MM.1S (cell line): Measurements from ENCODE around the gene SNRPD3.

Experiments used
- DNase-seq: peaks from one replicate; pipeline ENCODE4 v3.0.0-alpha.2; 2015
- H2AFZ ChIP-seq: fragments of 300-600 bp; sonication (generic); 2 replicates; pipeline ENCODE4 v1.6.0; 2016; ENCODE audit warnings: antibody characterized with exemption, low read length
- H3F3A ChIP-seq: fragments of 300-600 bp; sonication (generic); 2 replicates; pipeline ENCODE4 v1.6.1; 2016; ENCODE audit warnings: mild to moderate bottlenecking, antibody characterized with exemption, low read length, moderate library complexity, mixed read lengths; ENCODE audit not compliant: insufficient read depth
- H3K27ac ChIP-seq: fragments of 300-600 bp; sonication (generic); 2 replicates; pipeline ENCODE4 v1.5.1; 2016; ENCODE audit warnings: mild to moderate bottlenecking, low read length
- H3K27me3 ChIP-seq: fragments of 300-600 bp; sonication (generic); replicated peaks from 2 replicates; pipeline ENCODE4 v1.6.0; 2016; ENCODE audit warnings: low read length; ENCODE audit not compliant: insufficient read depth
- H3K36me3 ChIP-seq: fragments of 300-600 bp; sonication (generic); replicated peaks from 2 replicates; pipeline ENCODE4 v1.6.1; 2016; ENCODE audit warnings: mild to moderate bottlenecking, low read length, mixed read lengths; ENCODE audit not compliant: insufficient read depth
- H3K4me1 ChIP-seq: fragments of 300-600 bp; sonication (generic); 2 replicates; pipeline ENCODE4 v1.6.1; 2016; ENCODE audit warnings: low read length, mixed read lengths
- H3K4me2 ChIP-seq: fragments of 300-600 bp; sonication (generic); 2 replicates; pipeline ENCODE4 v1.6.0; 2016; ENCODE audit warnings: low read depth, low read length
- H3K4me3 ChIP-seq: fragments of 300-600 bp; sonication (generic); 2 replicates; pipeline ENCODE4 v1.5.1; 2016; ENCODE audit warnings: low read length, mixed read lengths
- H3K79me2 ChIP-seq: fragments of 300-600 bp; sonication (generic); 2 replicates; pipeline ENCODE4 v1.6.1; 2016; ENCODE audit warnings: mixed run types, low read length, mixed read lengths
- H3K9ac ChIP-seq: fragments of 300-600 bp; sonication (generic); 2 replicates; pipeline ENCODE4 v1.6.1; 2016; ENCODE audit warnings: low read length, mixed read lengths
- H3K9me2 ChIP-seq: fragments of 300-600 bp; sonication (generic); replicated peaks from 2 replicates; pipeline ENCODE4 v1.6.1; 2016; ENCODE audit warnings: mild to moderate bottlenecking, low read length, mixed read lengths; ENCODE audit not compliant: insufficient read depth
- H3K9me3 ChIP-seq: fragments of 300-600 bp; sonication (generic); replicated peaks from 2 replicates; pipeline ENCODE4 v1.6.1; 2016; ENCODE audit warnings: mild to moderate bottlenecking, low read length, mixed read lengths; ENCODE audit not compliant: insufficient read depth
- H4K20me1 ChIP-seq: fragments of 300-600 bp; sonication (generic); 2 replicates; pipeline ENCODE4 v1.6.1; 2016; ENCODE audit warnings: mild to moderate bottlenecking, low read length, moderate library complexity, mixed read lengths; ENCODE audit not compliant: insufficient read depth
- EZH2 ChIP-seq: fragments of 300-600 bp; sonication (generic); optimal IDR thresholded peaks from 2 replicates; pipeline ENCODE3; 2017; ENCODE audit warnings: low read depth, mild to moderate bottlenecking, antibody characterized with exemption, low read length, mixed read lengths
- EZH2phosphoT487 ChIP-seq: fragments of 300-600 bp; sonication (generic); IDR thresholded peaks from 2 replicates; pipeline ENCODE4 v1.6.1; 2018; ENCODE audit warnings: antibody characterized with exemption, low read length
- TF ChIP-seq, protein P1 (sequence below): fragments of 300-600 bp; sonication (generic); IDR thresholded peaks from 2 replicates; pipeline ENCODE4 v1.5.1; 2016; ENCODE audit warnings: antibody characterized with exemption, low read length, mixed read lengths

SNRPD3 gene

DNA sequence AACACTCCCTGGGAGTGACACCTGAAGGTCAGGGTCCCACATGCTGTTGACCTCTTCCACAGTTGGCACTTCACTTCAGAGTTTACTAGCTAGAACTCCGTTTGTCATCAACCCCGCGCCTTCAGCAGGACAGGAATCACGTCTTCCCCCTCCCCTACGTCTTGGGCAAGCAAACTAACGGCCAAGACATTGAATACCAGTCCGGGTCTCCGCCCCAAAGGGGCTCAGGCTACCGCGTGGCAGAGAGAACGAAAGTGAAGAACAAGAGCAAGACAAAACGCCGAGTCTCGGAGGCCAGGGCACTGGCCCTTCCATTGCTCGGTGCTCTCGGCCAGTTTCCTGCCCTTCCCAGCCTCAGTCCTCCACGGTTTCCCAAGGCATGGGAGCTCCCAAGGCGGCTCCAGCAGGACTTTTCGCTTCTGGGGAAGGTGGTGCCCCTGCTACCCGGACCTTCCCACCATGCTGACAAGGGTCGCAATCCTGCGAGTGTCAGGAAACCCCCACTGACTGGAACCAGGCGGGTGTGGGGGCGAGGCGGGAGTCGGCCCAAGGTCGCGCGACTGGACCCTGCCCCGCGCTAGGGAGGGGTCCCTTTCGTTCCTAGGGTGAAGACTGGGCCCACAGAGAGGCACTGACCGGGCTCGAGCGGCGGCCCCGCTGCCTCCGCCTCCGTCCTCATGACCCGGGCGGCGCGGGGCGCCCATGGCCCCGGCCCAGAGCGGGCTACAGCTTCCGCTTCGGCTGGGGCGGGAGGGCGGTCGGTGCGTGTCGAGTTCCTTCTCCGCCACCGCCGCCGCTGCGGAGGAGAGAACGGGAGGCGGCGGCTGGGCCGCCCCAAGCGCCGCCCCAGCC is 1.3 kb upstream of the SNRPD3 start, which contains the start of gene GUCD1:
GUCD1 (minus strand) TSS at position 826 of the 852 bp plus-strand sequence; CDS start at position 679, 147 bp downstream.
- Histone ChIP-seq H3K4me3 (peak within 1 kb of the TSS; percentile 96), H2AFZ (peak within 1 kb of the TSS; percentile 85), H3K79me2 (peaks cover 96% of the 10 kb centered on the region), H3K36me3 (no peaks in the 10 kb centered on the region; the same call in 1 of the 2 replicates), H3K9ac (peak within 1 kb of the TSS; percentile 99), H3K9me3 (no peaks in the 10 kb centered on the region), H3K4me2 (peak within 1 kb of the TSS; percentile 97), H4K20me1 (0 out of 2 replicates have a peak, but pooled peaks cover 11% of the 10 kb centered on the region), H3K27ac (peak within 1 kb of the TSS; percentile 92), H3K9me2 (no peaks in the 10 kb centered on the region), H3K27me3 (no peaks in the 10 kb centered on the region), H3F3A (0 out of 2 replicates have a peak, but pooled peaks cover 3% of the 10 kb centered on the region), H3K4me1 (peaks cover 21% of the 10 kb centered on the region)
- TF ChIP-seq, protein P1, sequence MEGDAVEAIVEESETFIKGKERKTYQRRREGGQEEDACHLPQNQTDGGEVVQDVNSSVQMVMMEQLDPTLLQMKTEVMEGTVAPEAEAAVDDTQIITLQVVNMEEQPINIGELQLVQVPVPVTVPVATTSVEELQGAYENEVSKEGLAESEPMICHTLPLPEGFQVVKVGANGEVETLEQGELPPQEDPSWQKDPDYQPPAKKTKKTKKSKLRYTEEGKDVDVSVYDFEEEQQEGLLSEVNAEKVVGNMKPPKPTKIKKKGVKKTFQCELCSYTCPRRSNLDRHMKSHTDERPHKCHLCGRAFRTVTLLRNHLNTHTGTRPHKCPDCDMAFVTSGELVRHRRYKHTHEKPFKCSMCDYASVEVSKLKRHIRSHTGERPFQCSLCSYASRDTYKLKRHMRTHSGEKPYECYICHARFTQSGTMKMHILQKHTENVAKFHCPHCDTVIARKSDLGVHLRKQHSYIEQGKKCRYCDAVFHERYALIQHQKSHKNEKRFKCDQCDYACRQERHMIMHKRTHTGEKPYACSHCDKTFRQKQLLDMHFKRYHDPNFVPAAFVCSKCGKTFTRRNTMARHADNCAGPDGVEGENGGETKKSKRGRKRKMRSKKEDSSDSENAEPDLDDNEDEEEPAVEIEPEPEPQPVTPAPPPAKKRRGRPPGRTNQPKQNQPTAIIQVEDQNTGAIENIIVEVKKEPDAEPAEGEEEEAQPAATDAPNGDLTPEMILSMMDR = no peak
- no peak for TF ChIP-seq EZH2
- TF ChIP-seq EZH2phosphoT487 = no peak
- peak; percentile 52 for DNase-seq

DNA sequence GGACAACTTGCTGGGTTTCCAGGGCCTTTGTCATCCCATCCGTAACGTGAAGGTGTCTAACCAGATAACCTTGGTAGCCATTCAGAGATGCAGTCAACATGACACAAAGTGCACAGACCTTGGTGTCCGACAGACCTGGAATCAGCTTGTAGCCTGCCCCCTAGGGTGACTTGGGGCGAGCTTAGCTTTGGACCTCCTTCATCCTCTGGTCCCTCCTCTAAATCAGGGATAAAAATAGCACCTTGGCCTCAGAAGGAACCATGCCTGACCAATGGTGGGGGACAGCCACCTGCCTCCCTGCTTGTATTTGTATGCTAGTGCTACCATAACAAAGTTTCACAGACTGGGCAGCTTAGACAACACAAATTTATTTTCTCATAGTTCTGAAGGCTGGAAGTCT is 3.7 kb downstream of the SNRPD3 start:
- TF ChIP-seq EZH2 (no peak), EZH2phosphoT487 (no peak)
- TF ChIP-seq, protein P1 = no peak
- H3K4me1 ChIP-seq = peaks cover 12% of the 10 kb centered on the region
- no peak overlapping the region for H3K4me3 ChIP-seq
- no peak for DNase-seq
- peaks cover 3% of the 10 kb centered on the region; the same call in 1 of the 2 replicates for H3F3A ChIP-seq
- H3K27me3 ChIP-seq = no peaks in the 10 kb centered on the region
- H3K9ac ChIP-seq = no peak overlapping the region
- H3K9me3 ChIP-seq = no peaks in the 10 kb centered on the region
- no peak overlapping the region for H2AFZ ChIP-seq
- no peak overlapping the region for H3K4me2 ChIP-seq
- H3K79me2 ChIP-seq = peaks cover 96% of the 10 kb centered on the region
- peaks cover 35% of the 10 kb centered on the region for H4K20me1 ChIP-seq
- no peak overlapping the region for H3K27ac ChIP-seq
- H3K9me2 ChIP-seq = no peaks in the 10 kb centered on the region
- peaks cover 12% of the 10 kb centered on the region for H3K36me3 ChIP-seq

DNA sequence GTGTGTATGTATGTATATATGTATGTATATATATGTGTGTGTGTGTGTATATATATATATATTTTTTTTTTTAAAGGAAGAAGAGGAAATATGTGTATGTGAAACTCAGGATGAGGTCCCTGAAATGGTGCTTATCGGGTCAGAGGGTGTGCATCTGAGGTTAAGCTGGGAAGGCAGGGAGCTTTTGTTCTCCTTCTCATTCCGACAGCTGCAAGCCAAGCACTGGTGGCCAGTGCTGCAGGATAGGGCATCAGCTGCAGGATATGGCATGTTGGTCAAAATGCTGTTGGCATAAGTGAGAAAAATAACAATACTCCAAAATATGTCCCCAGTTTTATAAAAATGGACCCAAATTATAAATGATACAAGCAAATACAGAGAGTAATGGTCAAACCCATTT is 7.4 kb downstream of the SNRPD3 start:
- TF ChIP-seq, protein P1 = no peak
- no peak for TF ChIP-seq EZH2
- no peak for TF ChIP-seq EZH2phosphoT487
- Histone ChIP-seq H3K27me3 (no peaks in the 10 kb centered on the region), H3K27ac (no peak overlapping the region), H3K9me2 (no peaks in the 10 kb centered on the region), H3K4me2 (no peak overlapping the region), H3K9ac (no peak overlapping the region), H3K9me3 (no peaks in the 10 kb centered on the region), H2AFZ (no peak overlapping the region), H3K79me2 (peaks cover 99% of the 10 kb centered on the region), H3K4me3 (no peak overlapping the region), H3K36me3 (peaks cover 16% of the 10 kb centered on the region), H3K4me1 (no peaks in the 10 kb centered on the region; the same call in 1 of the 2 replicates), H4K20me1 (peaks cover 52% of the 10 kb centered on the region), H3F3A (no peaks in the 10 kb centered on the region; the same call in 1 of the 2 replicates)
- DNase-seq = no peak
